Epithelial cell of esophagus (primary cell): ENCODE results near the gene PDLIM5.
A peak's percentile ranks its signal among the peaks of the same experiment; 100 is the strongest.

Experiments
- DNase-seq: peaks from one replicate; pipeline ENCODE4 v3.0.0; 2010; ENCODE audit warnings: low read depth
- H3K4me3 ChIP-seq: 2 replicates; pipeline ENCODE4 v1.5.1; 2011; ENCODE audit warnings: mild to moderate bottlenecking, low read length, control low read depth
- TF ChIP-seq, protein P1 (sequence below): IDR thresholded peaks from 2 replicates; pipeline ENCODE4 v1.5.1; 2011; ENCODE audit warnings: low read depth, mild to moderate bottlenecking, low read length, control low read depth, inconsistent platforms; ENCODE audit not compliant: insufficient read depth; ENCODE audit errors: missing control alignments

Gene PDLIM5

GRCh38 chr4:94452476-94453371 is 982 bp downstream of the PDLIM5 start:
- TF ChIP-seq, protein P1, sequence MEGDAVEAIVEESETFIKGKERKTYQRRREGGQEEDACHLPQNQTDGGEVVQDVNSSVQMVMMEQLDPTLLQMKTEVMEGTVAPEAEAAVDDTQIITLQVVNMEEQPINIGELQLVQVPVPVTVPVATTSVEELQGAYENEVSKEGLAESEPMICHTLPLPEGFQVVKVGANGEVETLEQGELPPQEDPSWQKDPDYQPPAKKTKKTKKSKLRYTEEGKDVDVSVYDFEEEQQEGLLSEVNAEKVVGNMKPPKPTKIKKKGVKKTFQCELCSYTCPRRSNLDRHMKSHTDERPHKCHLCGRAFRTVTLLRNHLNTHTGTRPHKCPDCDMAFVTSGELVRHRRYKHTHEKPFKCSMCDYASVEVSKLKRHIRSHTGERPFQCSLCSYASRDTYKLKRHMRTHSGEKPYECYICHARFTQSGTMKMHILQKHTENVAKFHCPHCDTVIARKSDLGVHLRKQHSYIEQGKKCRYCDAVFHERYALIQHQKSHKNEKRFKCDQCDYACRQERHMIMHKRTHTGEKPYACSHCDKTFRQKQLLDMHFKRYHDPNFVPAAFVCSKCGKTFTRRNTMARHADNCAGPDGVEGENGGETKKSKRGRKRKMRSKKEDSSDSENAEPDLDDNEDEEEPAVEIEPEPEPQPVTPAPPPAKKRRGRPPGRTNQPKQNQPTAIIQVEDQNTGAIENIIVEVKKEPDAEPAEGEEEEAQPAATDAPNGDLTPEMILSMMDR = no peak
- H3K4me3 ChIP-seq = peak overlapping the region; percentile 78
- peak; percentile 94 for DNase-seq

DNA sequence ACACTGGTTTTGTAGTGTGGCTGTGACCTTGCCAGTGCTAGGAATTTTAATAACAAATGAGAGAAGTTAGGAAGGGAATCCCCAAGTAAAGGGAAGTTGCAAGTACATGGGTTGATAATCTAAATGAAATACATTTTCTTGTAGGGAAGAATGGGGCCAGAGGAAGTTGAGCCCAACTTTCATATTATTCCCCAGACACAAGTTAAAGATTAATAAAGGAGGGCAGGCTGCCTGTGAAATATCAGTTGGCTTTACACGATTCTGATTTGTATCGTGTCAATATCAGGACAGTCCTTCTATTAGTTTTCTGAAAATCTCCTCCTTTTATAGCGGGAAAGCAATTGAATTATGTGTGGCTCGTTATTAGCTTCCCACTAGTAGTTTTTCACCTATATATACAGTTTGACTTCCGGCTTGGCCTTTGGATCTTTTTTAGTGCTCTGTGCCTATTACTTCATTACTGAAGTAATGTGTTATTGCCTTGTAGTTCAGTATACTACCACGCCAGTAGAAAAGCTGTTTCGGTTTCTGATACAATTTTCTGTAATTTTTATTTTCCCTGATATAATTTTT is 1.7 kb downstream of the PDLIM5 start:
- peak overlapping the region; percentile 78 for H3K4me3 ChIP-seq
- DNase-seq = no peak

GRCh38 chr4:94454405-94454804 is 2.7 kb downstream of the PDLIM5 start:
- H3K4me3 ChIP-seq = peak overlapping the region; percentile 78
- peak; percentile 68 for DNase-seq
- TF ChIP-seq, protein P1 = no peak

More for the DNA sequence above, 1.7 kb downstream of the PDLIM5 start:
- TF ChIP-seq, protein P1 = no peak

DNA sequence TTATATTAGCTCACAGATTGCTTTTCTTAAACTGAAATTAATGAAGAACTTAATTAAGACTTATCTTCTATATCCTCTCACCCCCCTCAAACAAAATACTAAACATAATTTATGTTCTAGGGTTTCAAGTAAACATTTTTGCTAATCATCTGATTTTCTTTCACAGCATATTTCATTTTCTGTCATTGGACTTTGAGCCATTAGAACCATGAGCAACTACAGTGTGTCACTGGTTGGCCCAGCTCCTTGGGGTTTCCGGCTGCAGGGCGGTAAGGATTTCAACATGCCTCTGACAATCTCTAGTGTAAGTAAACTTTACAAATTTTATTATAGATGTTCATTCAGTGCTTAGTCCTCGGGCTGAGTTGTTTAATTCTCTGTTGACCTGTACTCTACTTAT is 3.3 kb downstream of the PDLIM5 start:
- H3K4me3 ChIP-seq = peak overlapping the region; percentile 78
- TF ChIP-seq, protein P1 = no peak
- DNase-seq = peak; percentile 82

DNA sequence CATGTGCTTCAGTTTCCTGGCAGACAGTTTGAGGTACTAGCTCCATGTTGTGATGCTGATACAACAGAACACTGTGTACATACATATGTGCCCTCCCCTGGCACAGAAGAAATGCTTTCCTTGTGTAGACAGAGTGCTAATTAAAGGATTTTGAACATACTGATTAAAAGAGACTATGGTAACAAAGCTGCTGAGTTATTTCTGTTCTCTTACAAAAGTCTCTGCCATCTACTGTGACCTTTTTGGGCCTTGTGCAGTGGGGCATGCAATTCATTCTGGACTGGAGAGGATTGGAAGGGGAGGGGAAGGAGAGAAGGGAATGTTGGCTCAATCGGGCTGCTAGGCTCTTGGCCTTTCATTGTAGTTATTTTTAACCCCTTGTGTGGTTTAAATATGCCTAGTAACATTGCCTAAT is 6.0 kb downstream of the PDLIM5 start:
- TF ChIP-seq, protein P1 = no peak
- H3K4me3 ChIP-seq = no peak overlapping the region
- DNase-seq = no peak

- DNase-seq = no peak
- TF ChIP-seq, protein P1 = no peak
- H3K4me3 ChIP-seq = no peak overlapping the region
Measured at GRCh38 chr4:94458682-94459081, 6.9 kb downstream of the PDLIM5 start.
